NCI-H2107 (cell line): Measurements from ENCODE around the gene MBNL2.

ENCODE experiments used
- DNase-seq: peaks from one replicate; lab custom pipeline; 2025; lab: John Stamatoyannopoulos, UW

Gene MBNL2

DNA sequence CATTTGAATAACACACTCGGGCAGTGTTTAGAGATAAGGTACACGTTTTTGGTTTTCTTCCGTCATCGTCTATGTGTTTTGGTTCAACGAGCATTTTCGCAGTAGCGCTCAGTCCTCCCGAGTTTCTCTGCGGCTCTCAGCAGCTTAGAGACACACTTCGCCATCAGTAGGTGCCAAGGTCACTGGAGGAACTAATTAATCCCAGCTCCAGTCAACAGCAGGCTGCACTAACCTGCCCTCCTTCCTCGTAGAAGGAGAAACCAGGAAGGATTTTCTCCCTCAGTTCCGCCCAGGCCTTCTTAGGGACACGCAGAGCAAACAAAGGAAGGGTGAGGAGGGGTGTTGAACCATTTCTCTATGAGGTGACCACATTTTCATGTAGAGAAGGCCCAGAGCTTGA, 12.6 kb downstream of the MBNL2 start:
- no peak for DNase-seq

DNA sequence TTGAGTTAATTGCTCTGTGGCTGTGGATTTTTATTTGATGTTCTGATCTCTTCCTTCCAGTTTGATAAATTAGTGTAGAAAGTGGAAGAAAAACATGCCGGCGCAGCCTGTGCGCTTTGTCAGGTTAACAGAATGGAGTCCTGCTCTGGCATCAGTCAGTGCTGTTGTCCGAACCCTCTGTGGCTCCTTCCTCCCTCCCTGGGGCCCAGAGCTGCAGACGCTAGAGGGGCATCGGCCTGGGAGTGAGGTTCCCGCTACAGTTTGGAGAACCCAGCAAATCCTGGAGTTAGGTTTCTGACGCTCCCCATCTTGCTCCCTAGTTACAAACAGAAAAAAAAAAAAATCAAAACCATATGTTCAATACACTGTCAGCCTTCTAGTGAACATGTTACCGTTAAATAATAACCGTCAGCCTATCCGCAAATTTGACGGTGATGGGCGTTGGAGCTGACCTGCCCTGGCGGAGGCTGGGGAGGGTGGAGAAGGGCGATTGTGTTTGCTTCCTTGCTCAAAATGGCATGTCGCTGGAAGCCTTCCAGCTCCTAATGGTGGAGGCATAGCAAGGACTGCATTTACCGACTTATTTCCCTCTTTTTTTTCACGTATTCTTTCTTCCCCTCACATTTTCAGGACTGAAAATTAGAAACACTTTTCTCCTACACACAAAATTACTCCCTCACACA, 13.6 kb downstream of the MBNL2 start:
- no peak for DNase-seq

DNA sequence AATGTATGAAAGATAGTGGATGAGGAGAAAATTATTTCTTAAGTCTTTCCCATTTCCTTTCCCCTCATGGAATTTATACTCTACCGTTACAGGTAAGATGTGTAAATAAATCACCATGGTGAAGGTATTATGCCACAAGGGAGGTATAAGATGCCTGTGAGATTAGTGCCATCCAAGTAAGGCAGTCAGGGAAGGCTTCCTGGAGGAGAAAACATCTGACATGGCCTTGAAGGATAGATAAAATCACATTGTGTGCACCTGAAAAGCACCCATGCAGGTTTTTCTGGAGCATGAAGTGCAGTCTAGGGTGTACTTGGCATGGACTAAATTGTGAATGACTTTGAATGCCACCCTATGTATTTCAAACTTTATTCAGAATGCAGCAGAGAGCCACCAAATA, 15.3 kb downstream of the MBNL2 start:
- DNase-seq = no peak

DNA sequence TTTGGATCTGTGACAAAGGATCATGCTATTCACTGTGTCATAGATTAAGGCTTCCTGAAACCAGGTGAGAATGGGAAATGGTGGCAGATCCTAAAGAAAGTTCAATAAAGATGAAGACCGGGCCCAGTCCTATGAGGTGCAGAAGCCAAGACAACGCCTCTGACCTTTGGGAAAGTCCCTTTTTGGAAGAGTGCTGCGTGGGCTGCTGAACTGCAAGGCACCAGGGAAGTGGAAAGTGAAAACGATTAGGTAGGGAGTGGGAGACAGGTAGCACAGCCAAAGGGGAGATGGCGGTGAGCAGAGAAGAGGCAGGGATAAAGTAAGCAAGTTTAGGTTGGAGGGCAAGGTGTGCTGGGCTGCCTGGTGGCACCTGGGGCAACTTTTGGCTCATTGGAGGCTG, 16.3 kb downstream of the MBNL2 start:
- no peak for DNase-seq

DNA sequence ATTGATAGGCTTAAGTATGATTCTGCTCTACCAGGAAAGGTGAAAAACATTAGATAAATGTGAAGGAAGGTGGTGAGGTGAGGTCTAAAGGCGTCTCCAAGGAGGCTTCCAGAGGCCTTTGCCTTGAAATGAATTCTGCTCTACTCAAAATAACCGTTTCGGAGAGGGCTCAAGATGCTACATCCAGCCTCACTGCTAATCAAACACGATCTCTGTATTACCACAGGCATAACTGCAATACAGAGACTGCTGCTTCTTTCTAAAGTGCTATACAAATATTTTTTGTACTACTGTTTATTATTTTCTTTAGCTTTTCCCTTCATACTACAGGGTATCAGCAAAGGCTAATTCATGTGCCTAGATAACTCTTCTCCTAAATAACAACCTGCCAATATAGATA, 16.8 kb downstream of the MBNL2 start:
- DNase-seq = no peak

DNA sequence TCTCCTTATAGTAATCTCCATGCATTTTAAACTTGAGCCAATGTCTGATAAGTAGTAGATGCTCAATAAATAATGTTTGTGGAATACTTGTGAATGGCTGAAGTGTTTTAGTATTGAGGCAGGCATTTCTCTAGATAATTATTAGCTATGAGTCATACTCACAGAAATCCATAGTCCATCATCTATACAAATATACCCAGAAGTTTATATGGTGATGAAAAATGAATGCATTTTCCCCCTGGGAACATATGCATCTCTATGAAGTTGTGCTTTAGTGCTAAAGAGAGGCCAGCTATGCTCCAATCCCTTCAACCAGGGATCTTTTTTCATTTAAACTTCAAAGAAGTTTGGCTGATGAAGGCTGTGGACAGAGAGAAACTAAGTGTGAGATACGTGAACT, 17.2 kb downstream of the MBNL2 start:
- DNase-seq = no peak

DNA sequence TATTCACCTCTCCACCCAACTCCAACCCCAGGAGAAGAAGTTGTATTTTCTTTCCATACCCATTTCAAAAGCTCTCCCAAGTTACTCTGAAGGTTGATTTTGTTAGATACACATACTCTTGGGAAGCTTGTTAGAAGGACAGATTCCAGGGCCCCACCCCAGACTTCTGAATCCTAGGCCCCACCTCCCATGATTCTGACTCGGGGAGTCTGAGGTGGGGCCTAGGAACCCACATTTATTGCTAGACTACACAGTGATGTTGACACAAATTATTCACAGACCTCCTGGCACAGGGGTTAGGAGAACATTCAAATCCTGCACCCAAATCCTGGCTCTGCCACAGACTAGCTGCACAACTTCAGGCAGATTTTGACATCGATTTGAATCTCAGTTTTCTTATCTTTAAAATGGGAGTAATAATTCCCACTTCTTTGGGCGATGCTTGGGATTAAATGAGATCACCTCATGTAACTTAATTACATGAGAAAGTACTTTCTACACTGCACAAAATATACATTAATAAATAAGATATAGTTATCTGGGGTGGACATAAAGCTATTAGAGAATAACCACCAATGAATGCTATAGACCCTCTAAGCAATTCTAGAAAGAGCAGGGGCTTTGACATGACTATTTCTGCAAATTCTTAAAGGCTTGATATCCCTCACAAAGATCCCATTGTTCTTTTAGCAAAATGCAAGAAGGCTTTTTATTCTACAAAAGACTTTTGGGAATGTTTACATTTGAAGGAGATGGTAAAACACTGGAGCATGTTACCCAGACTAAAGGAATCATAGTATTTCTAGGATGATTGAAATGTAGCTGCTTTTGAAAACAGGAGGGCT, 18.0 kb downstream of the MBNL2 start:
- DNase-seq = no peak

DNA sequence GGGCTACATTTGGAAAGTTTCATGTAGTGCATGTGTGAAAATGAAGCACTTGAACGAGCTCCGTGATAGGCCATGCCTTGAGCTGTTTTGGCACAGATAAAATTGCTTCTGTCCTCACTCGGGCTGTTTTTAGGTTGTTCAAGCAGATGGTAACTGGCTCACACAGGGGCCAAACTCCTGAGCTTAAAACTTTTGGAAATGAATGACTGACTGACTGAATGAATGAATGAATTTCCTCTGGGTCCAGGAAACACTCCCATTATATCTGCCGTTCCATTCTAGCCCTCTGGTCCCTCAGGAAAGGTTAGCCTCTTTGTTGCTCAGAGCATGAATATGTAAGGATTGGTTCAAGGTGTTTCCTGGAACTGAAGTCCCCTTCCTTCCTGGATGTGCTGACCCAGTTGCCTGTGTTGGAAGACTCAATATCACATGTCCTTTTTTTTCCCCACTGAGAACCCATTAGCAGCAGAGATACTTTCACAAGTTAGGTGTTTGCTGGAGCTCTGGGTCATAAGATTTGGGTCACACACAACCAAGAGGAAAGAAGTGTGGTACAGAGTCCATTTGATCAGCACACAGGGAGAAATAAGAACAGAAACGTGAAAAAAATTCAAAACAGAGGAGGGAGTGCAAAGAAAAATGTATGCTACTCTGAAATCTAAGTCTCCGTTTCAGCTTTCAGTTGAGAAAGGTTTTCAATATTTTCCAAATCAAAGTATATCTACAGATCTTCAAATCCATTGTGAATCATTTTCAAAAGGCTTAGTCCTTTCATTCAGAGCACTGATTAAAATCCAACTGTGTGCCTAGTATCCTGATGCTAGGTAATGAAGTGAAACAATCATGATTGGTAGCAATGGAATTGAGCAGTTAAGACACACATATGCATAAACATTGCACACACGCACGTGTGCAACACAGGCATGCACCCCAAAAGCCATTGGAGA, 18.9 kb downstream of the MBNL2 start:
- no peak for DNase-seq

DNA sequence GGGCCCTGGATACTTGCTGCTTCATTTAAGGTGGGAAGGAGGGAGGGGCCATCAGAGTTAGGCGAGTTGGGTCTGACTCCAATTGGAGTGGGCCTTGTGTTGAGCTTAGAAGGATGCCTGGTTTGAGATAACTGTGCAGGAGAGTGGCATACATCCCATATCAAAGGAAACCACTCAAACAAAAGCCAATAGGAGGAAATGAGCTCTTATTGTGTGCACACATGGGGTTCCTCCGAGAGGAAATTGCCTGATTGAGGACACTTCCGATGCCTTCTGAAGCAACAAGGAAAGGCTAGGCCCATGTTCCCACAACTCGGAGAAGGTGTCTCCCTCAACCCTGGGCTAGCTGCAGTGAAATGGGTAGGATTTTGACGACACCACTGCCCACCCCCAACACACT, 19.6 kb downstream of the MBNL2 start:
- DNase-seq = no peak

DNA sequence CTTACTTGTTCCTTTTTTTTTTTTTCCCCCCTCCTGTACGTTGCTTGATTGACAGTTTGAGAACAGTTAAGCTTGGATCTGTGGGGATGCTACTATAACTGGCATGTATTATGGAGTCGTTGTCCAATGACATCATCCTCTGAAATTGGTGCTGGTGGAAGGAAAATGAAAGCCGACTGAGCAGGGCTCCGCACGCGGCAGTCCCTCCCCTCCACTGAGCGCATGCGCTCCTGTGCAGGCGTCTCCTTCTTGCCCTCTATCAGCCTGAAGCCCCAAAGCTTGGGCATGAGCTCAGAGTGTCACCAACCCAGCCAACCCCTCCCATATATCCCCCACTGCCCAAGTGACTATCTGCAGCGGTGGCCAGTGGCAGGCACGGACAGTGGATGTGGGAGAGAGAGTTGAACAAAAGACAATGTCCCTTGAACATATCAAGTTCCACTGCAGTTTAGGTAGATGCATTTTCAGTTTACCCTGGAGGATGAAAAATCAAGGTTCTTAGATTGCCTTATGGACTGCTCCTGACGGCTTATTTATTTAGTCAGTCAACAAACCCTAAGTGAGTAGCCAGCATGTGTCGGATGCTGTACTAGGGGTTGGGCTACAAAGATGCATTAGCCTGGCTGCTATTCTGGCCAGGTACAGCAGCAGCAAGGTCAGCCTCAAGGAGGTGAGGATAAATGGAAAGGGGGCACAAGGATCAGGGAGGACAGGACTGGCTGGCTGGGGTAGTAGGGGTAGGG, 20.8 kb downstream of the MBNL2 start:
- DNase-seq = no peak

DNA sequence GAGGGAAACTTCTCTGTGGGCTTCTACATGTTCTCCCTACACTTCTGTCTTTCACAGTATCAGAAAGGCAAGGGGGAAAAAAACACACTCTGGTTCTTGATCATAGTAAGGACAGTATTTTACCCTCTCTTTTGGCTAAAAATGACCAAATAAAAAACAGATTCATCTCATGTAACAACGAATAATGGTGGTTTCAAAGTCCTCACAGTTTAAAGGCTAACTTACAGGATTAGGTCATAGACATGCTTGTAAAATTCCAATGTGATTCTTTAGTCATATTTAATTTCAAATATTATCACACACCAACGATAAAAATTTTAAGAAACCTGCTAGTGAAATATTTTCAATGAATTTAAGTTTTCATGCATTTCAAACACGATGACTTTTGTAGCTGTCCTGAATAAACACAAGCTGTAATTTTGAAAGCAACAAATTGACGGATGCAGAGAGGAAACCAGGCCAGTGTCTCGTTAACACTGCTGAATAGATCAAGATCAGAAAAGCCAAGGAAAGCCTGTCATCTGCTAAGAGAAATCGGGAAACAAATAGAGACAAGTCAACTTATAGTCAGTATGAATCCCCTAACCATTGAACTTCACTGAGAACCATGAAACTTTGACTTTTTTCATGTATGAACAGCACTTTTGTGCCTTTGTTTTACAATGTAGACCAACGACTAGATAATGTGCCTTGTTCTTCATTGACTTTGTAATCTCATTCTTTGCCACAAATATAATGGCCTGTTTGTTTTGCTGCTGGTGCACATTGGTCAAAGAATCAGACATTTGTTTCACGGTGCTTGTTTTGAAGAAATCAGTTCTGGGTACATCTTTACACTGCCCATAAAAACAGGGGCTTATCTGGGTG, 22.0 kb downstream of the MBNL2 start:
- no peak for DNase-seq

DNA sequence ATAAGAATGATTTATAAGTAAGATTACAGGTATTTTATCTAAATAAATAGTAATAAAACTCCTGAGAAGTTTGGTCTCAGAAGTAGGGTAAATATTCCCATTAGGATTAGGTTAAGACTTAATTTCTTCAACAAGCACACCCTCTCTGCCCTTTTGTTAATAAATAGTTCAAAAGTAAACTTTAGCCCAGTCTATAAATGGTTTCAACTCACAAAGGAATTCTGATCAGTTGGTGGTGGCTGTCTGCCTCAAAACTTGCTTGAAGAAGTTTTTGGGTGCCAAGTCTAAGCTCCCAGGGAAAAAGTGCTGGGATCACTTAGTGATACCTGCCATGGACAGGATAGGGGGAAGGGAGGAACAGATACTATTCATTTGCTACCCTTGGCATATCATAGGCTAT, 22.9 kb downstream of the MBNL2 start:
- DNase-seq = no peak

DNA sequence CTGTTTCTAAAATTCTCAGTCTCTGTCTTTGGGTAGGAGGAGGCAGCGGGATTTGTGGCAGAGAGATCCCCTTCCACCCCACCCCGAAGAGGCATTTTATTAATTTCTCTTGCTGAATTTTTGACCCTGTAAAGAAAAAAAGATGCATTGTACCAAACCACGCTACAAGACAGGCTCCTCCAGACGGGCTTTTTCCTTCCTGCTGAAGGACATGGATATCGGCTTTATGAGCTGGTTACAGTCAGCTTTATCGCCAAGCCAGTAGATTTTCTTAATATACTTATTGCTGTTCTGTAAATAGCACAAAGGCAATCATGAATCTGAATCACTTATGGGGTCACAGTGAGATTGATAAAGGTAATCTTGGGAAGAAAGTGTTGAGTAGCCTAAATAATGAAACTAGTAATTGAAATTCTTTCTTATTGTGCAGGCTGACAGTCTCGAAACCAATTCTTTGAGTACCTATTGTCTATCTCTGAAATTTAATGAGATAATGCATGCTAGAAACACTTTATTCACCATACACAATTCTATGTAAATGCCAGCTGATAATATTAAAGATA, 24.5 kb downstream of the MBNL2 start:
- no peak for DNase-seq

DNA sequence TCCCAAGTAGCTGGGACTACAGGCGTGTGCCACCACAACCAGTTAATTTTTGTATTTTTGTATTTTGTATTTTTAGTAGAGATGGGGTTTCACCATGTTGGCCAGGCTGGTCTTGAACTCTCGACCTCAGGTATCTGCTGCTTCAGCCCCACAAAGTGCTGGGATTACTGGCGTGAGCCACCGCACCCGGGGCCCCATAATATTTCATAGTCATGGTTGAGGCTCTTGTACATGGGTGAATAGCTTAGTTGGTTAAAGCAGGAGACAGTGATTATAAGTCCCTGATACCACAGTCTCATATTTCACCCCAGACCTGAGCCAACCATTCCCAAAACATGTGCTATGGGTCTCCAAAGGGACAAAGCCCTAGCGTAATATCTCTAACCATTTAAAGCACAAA, 26.1 kb downstream of the MBNL2 start:
- DNase-seq = no peak

DNA sequence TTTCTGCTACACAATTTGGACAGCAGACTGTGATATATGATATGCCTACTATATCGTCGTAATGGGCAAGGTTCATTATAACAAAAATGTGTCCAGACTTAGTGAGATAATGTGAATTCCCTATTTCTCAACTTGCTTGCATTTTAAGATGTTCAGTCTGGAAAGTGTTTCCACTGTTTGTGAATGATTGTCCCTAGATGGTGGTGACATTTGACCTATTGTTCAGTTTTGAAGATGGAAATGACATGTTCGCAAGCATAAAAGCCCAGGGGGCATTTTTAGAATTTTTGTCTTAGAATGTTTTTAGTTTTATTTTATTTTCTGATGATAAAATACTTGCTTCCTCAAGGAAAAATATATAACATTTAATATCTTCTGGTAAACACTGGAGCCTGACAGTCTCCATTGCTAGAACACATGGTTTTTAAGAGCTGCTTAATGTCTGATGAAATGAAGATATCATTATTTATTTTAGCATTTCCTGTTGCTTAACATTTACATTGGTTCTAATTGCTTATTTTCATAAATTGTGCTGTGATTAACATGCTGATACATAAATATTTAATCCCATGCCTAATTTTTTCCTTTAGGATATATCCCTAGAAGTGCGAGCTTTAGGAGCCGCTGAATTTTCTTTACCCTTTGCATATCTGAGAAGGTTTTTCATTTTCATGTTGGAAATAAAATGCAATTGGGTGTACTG, 27.1 kb downstream of the MBNL2 start:
- DNase-seq = no peak

DNA sequence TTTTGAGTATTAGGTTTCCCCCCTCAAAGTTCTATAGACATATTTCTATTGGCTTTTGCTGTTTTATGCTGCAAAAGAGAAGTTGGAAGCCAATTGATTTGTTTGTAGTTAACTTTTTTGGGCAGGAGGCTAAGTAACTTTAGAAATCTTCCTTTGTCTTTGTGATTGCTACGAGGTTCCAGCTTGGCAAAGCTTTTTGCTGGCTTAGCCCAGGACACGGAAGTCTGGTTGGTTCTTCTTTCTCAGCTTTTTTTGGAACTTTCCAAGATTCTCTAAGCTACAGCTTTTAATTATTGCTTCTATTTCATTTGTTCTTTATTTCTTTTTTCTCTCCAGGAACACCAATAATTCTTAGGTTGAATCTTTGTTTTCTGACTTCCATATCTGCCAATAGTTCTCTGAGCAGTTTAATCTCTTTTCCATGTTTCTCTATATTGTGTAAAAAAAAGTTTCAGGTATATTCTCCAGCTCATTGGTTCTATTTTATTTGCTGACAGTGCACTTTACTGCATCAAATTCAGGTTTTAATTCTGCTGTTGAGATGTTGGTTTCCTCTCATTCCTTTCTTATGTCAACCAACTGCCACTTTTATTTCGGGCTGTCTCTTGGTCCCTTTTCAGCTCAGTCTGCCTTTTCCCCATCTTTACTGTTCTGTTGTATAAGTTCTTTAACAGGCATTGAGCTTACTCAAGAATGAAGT, 27.8 kb downstream of the MBNL2 start:
- DNase-seq = no peak

DNA sequence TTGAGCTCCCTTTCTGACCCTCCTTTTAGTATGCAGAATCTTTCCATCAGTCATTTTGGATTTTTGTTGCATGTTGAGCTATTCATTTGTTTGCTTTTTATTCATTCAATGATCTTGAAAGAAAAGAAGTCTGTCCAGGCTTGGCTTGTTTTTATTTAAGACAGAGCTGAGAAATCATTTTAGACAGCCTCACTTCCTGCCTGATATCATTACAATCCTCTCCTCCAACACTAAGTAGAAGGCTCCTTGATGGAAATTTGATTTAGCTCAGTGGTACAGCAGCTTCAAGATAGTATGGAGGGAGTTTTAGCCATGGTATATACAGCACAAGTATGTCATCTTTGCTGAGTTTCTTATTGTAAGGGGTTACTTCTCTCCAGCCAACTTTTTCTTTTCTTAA, 28.4 kb downstream of the MBNL2 start:
- no peak for DNase-seq

DNA sequence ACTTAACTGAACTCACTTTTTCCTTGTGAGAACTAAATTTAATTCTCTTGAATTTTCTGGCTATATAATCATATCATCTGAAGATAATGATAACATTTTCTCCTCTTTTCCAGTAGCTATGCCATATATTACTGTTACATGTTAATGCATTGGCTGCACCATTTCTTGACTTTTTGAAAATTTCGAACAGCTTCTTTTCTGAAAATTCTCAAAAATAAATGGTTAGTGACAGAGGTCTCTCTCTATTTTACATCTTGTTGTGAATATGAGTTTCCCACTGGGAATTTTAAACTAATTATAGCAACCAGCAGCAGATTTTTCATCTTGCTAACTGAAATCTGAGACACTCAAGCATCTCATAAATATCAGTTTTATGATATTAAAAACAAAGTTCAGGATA, 30.6 kb downstream of the MBNL2 start:
- DNase-seq = no peak

DNA sequence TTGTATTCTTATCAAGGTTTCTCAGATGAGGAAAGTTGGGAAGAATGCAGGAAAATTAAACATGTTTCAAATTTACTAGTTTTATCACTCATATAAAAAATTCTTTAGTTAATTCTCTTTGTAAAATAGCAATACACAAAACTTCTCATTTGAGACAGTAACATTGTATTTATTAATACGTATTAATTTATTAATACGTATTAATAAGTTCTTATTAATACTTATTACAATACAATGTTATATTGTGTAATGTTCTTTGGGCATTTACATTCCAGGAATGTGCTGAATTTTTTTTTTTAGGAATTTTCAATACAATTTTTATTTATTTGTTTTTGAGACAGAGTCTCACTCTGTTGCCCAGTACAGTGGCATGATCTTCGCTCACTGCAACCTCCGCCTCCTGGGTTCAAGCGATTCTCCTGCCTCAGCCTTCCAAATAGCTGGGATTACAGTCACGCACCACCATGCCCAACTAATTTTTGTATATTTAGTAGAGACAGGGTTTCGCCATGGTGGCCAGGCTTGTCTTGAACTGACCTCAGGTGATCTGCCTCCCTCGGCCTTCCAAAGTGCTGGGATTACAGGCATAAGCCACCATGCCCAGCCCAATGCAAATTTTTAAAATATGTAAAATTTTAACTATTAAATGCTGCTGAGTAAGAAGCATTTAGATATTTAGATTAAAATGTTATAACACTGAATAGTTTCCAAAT, 31.6 kb downstream of the MBNL2 start:
- no peak for DNase-seq
